HepG2 (cell line): ENCODE measurements around the gene FRMD6. TPM values are rescaled to one million over a fixed set of nuclear protein-coding genes. Genes with fewer than 3 reads are reported as not detected.

ENCODE experiments used
- AHR ChIP-seq: IDR thresholded peaks from 2 replicates; pipeline ENCODE4 v1.6.1; 2018; ENCODE audit warnings: missing genetic modification reagents, missing compliant biosample characterization
- FOXM1 ChIP-seq: sonication (generic); formaldehyde crosslinking; IDR thresholded peaks from 2 replicates; pipeline ENCODE4 v1.5.0; 2020; ENCODE audit warnings: missing genetic modification reagents
- FOXP1 ChIP-seq, 2 experiments: fragments of 450-650 bp in 1 of 2; IDR thresholded peaks; 2 replicates each; pipeline ENCODE4 v1.6.1; 2017 to 2018; ENCODE audit warnings: antibody characterized with exemption in 1 of 2
- HNRNPUL1 ChIP-seq: fragments of 200-400 bp; formaldehyde crosslinking; IDR thresholded peaks from 2 replicates; pipeline ENCODE4 v1.6.1; 2017; ENCODE audit warnings: low read depth, mild to moderate bottlenecking, low read length, moderate library complexity
- PAF1 ChIP-seq: IDR thresholded peaks from 2 replicates; pipeline ENCODE4 v1.6.1; 2016; ENCODE audit warnings: missing genetic modification reagents, missing compliant biosample characterization
- polyA plus RNA-seq, 8 experiments: library from polyadenylated mRNA; depleted of rRNA in 3 of 8; stranded (reverse) in 7 of 8; unstranded in 1 of 8; fragments of >200 nt; fragmentation: Illumina TruSeq in 4 of 8; extraction: Trizol in 4 of 8; gene quantifications; 2 replicates each; pipeline versions ENCODE4 v1.2.1 to v1.2.3, GENCODE V29; 2011 to 2016; ENCODE audit warnings: low read depth in 4 of 8, missing spikeins in 1 of 8, mixed read lengths in 1 of 8; ENCODE audit not compliant: insufficient read depth in 1 of 8
- total RNA-seq, 5 experiments: library from RNA; depleted of rRNA; stranded (reverse); fragments of >200 nt; fragmentation: Illumina TruSeq; extraction: Trizol; gene quantifications; 2 replicates each; pipeline ENCODE4 v1.2.3, GENCODE V29; 2016; ENCODE audit warnings: low read depth in 1 of 5
- TF ChIP-seq, protein P1 (sequence below): sonication (generic); formaldehyde crosslinking; IDR thresholded peaks from 2 replicates; pipeline ENCODE4 v1.4.0; 2020; ENCODE audit warnings: missing genetic modification reagents
- TF ChIP-seq, protein P2 (sequence below): sonication (generic); formaldehyde crosslinking; IDR thresholded peaks from 2 replicates; pipeline ENCODE4 v1.4.0; 2020; ENCODE audit warnings: missing genetic modification reagents
- TF ChIP-seq, protein P3 (sequence below): sonication (generic); formaldehyde crosslinking; IDR thresholded peaks from one replicate; pipeline ENCODE4 v1.5.1; 2020; ENCODE audit warnings: mild to moderate bottlenecking, missing genetic modification reagents; ENCODE audit errors: not compliant biosample characterization

Gene FRMD6
- total and polyA plus RNA-seq, 2 of the 13 experiments (the other 11 are each of a cell fraction or from before 2014, with no cell fraction given): 2.4 to 5.4 TPM

DNA sequence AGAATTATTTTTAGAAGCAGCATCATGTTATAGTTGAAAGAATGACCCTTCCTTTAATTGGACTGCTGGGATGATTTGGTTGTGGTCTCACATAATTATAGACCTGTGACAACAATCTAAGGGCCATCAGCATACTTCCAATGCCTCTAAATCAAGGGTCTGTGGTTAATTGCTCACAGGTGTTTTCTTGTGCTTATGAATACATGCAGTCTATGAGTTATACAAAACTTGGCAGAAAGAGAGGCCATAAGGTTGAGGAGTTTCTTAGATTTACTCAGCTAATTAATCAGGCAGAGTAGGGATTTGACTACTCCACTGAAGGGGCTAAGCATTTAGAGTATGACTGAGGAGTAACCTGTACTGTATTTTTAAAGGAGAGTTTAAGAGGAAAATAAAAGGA lies 37.0 kb upstream of the FRMD6 start (continued):
- no peak for TF ChIP-seq PAF1
- TF ChIP-seq, protein P1, sequence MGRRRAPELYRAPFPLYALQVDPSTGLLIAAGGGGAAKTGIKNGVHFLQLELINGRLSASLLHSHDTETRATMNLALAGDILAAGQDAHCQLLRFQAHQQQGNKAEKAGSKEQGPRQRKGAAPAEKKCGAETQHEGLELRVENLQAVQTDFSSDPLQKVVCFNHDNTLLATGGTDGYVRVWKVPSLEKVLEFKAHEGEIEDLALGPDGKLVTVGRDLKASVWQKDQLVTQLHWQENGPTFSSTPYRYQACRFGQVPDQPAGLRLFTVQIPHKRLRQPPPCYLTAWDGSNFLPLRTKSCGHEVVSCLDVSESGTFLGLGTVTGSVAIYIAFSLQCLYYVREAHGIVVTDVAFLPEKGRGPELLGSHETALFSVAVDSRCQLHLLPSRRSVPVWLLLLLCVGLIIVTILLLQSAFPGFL: no peak
- no peak for TF ChIP-seq AHR (CRISPR knock-in tag)
- no peak for TF ChIP-seq FOXM1
- TF ChIP-seq, protein P2, sequence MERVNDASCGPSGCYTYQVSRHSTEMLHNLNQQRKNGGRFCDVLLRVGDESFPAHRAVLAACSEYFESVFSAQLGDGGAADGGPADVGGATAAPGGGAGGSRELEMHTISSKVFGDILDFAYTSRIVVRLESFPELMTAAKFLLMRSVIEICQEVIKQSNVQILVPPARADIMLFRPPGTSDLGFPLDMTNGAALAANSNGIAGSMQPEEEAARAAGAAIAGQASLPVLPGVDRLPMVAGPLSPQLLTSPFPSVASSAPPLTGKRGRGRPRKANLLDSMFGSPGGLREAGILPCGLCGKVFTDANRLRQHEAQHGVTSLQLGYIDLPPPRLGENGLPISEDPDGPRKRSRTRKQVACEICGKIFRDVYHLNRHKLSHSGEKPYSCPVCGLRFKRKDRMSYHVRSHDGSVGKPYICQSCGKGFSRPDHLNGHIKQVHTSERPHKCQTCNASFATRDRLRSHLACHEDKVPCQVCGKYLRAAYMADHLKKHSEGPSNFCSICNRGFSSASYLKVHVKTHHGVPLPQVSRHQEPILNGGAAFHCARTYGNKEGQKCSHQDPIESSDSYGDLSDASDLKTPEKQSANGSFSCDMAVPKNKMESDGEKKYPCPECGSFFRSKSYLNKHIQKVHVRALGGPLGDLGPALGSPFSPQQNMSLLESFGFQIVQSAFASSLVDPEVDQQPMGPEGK (CRISPR knock-in tag): no peak
- TF ChIP-seq FOXP1 (IDR thresholded peaks at IDR 0.05): no peak
- TF ChIP-seq FOXP1 (CRISPR knock-in tag; IDR thresholded peaks at IDR 0.05): no peak
- TF ChIP-seq, protein P3, sequence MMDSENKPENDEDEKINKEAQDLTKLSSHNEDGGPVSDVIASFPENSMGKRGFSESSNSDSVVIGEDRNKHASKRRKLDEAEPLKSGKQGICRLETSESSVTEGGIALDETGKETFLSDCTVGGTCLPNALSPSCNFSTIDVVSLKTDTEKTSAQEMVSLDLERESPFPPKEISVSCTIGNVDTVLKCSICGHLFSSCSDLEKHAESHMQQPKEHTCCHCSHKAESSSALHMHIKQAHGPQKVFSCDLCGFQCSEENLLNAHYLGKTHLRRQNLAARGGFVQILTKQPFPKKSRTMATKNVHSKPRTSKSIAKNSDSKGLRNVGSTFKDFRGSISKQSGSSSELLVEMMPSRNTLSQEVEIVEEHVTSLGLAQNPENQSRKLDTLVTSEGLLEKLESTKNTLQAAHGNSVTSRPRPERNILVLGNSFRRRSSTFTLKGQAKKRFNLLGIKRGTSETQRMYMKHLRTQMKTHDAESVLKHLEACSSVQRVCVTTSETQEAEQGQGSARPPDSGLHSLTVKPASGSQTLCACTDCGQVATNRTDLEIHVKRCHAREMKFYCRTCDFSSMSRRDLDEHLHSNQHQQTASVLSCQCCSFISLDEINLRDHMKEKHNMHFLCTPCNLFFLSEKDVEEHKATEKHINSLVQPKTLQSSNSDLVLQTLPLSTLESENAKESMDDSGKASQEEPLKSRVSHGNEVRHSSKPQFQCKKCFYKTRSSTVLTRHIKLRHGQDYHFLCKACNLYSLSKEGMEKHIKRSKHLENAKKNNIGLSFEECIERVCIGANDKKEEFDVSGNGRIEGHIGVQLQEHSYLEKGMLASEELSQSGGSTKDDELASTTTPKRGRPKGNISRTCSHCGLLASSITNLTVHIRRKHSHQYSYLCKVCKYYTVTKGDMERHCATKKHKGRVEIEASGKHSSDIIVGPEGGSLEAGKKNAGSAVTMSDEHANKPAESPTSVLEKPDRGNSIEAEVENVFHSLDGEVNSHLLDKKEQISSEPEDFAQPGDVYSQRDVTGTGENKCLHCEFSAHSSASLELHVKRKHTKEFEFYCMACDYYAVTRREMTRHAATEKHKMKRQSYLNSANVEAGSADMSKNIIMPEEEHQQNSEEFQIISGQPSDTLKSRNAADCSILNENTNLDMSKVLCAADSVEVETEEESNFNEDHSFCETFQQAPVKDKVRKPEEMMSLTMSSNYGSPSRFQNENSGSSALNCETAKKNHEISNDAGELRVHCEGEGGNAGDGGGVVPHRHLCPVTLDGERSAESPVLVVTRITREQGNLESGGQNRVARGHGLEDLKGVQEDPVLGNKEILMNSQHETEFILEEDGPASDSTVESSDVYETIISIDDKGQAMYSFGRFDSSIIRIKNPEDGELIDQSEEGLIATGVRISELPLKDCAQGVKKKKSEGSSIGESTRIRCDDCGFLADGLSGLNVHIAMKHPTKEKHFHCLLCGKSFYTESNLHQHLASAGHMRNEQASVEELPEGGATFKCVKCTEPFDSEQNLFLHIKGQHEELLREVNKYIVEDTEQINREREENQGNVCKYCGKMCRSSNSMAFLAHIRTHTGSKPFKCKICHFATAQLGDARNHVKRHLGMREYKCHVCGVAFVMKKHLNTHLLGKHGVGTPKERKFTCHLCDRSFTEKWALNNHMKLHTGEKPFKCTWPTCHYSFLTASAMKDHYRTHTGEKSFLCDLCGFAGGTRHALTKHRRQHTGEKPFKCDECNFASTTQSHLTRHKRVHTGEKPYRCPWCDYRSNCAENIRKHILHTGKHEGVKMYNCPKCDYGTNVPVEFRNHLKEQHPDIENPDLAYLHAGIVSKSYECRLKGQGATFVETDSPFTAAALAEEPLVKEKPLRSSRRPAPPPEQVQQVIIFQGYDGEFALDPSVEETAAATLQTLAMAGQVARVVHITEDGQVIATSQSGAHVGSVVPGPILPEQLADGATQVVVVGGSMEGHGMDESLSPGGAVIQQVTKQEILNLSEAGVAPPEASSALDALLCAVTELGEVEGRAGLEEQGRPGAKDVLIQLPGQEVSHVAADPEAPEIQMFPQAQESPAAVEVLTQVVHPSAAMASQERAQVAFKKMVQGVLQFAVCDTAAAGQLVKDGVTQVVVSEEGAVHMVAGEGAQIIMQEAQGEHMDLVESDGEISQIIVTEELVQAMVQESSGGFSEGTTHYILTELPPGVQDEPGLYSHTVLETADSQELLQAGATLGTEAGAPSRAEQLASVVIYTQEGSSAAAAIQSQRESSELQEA: no peak
- no peak for TF ChIP-seq HNRNPUL1
